IPS-20b (cell line): ENCODE measurements around the gene AK3.

Source experiments
- H3K27ac ChIP-seq: one replicate; pipeline ENCODE4 v1.5.1; 2013; ENCODE audit warnings: low read length
- H3K27me3 ChIP-seq: 2 replicates; pipeline ENCODE4 v1.6.1; 2013; ENCODE audit warnings: mild to moderate bottlenecking, low read length, inconsistent platforms; ENCODE audit not compliant: insufficient read depth
- H3K36me3 ChIP-seq: 2 replicates; pipeline ENCODE4 v1.6.1; 2013; ENCODE audit warnings: low read depth, mild to moderate bottlenecking, inconsistent platforms, low read length, moderate library complexity; ENCODE audit not compliant: insufficient read depth
- H3K4me1 ChIP-seq: 2 replicates; pipeline ENCODE4 v1.6.1; 2013; ENCODE audit warnings: mild to moderate bottlenecking, control low read depth, inconsistent platforms, low read length, moderate library complexity; ENCODE audit not compliant: insufficient read depth
- H3K4me3 ChIP-seq: 2 replicates; pipeline ENCODE4 v1.5.1; 2013; ENCODE audit warnings: mild to moderate bottlenecking, low read length, inconsistent platforms
- H3K9ac ChIP-seq: 2 replicates; pipeline ENCODE4 v1.6.1; 2013; ENCODE audit warnings: low read depth, mild to moderate bottlenecking, inconsistent platforms, low read length, moderate library complexity
- H3K9me3 ChIP-seq: 2 replicates; pipeline ENCODE4 v1.6.1; 2013; ENCODE audit warnings: mild to moderate bottlenecking, low read depth, low read length, inconsistent platforms; ENCODE audit not compliant: insufficient read depth

Gene AK3

GRCh38 chr9:4721736-4722135 is 19.3 kb downstream of the AK3 start:
- no peak overlapping the region for H3K9ac ChIP-seq
- H3K27me3 ChIP-seq, result no peaks in the 10 kb centered on the region
- H3K36me3 ChIP-seq, result peaks cover 48% of the 10 kb centered on the region
- no peak overlapping the region for H3K4me3 ChIP-seq
- no peaks in the 10 kb centered on the region for H3K9me3 ChIP-seq
- no peaks in the 10 kb centered on the region for H3K4me1 ChIP-seq
- no peak overlapping the region for H3K27ac ChIP-seq

- Histone ChIP-seq H3K36me3 (peaks cover 64% of the 10 kb centered on the region), H3K4me3 (no peak overlapping the region), H3K27me3 (no peaks in the 10 kb centered on the region)
Observed at GRCh38 chr9:4718911-4719310, 22.1 kb downstream of the AK3 start.

GRCh38 chr9:4717815-4718214 is 23.2 kb downstream of the AK3 start:
- Histone ChIP-seq H3K9ac (no peak overlapping the region), H3K4me3 (no peak overlapping the region), H3K4me1 (no peaks in the 10 kb centered on the region), H3K36me3 (peaks cover 67% of the 10 kb centered on the region), H3K9me3 (no peaks in the 10 kb centered on the region), H3K27me3 (no peaks in the 10 kb centered on the region), H3K27ac (no peak overlapping the region)

More at GRCh38 chr9:4718911-4719310, 22.1 kb downstream of the AK3 start:
- no peaks in the 10 kb centered on the region for H3K4me1 ChIP-seq
- no peak overlapping the region for H3K9ac ChIP-seq
- no peaks in the 10 kb centered on the region for H3K9me3 ChIP-seq
- H3K27ac ChIP-seq, result no peak overlapping the region

DNA sequence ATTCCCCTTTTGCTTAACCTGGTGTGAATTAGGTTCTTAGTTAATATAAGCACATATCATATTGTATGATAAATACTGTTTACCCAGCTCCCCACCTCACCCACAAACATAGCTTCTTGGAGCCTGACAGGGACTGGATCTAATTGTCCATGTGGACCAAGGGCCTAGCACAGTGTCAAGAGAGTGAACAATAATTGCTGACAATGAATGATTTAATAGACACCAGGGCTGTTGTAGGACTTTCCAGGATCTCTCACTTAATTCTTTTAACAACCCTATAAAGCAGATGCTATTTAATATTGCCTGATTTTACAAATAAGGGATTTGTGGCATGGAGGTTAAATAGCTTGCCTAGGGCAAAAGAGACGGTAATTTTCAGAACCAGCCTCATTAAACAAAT is 24.8 kb downstream of the AK3 start:
- Histone ChIP-seq H3K9me3 (no peaks in the 10 kb centered on the region), H3K9ac (no peak overlapping the region), H3K4me3 (no peak overlapping the region), H3K27ac (no peak overlapping the region), H3K27me3 (no peaks in the 10 kb centered on the region), H3K4me1 (no peaks in the 10 kb centered on the region), H3K36me3 (peaks cover 68% of the 10 kb centered on the region)

GRCh38 chr9:4714266-4715016 is 26.6 kb downstream of the AK3 start:
- Histone ChIP-seq H3K4me1 (no peaks in the 10 kb centered on the region), H3K4me3 (no peak overlapping the region), H3K27ac (no peak overlapping the region), H3K27me3 (no peaks in the 10 kb centered on the region), H3K36me3 (peaks cover 70% of the 10 kb centered on the region), H3K9ac (no peak overlapping the region), H3K9me3 (no peaks in the 10 kb centered on the region)

- Histone ChIP-seq H3K36me3 (peaks cover 67% of the 10 kb centered on the region), H3K9ac (no peak overlapping the region), H3K4me1 (no peaks in the 10 kb centered on the region), H3K27me3 (no peaks in the 10 kb centered on the region), H3K9me3 (no peaks in the 10 kb centered on the region), H3K27ac (no peak overlapping the region), H3K4me3 (no peak overlapping the region)
Observed at GRCh38 chr9:4713849-4714248, 27.2 kb downstream of the AK3 start.

GRCh38 chr9:4709380-4709779 is 31.6 kb downstream of the AK3 start:
- Histone ChIP-seq H3K27ac (no peak overlapping the region), H3K36me3 (peaks cover 55% of the 10 kb centered on the region)

DNA sequence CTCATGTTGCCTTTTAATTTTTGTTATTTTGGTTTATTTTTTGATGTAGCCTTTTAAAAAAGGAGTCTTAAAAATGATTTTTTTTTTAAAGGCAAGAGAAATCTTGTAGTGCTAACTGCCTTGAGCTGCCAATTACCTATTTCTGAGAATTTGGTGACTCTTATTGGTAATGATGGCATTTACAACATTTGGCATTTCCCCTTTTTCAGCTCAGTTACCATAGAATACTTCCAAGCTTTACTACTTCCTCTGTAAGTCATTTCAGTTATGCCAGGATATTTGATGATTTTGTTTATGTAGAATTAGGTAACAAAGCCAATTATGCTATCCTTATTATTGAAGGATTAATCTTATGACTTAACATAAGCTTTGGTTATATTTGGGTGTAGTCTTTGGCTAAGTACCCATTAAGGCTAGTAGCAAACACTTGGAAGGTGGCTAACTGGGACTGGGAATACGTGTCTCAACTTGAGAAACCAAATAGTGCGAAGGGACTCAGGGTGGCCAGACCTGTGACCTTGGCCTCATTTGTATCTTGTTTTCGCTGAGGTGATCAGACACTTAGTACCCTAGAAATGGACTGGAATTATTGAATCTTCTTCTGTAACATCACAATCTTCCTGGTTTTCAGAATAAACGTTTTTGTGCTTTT is 33.9 kb downstream of the AK3 start:
- no peak overlapping the region for H3K9ac ChIP-seq
- H3K27me3 ChIP-seq, result no peaks in the 10 kb centered on the region
- H3K27ac ChIP-seq, result no peak overlapping the region
- H3K9me3 ChIP-seq, result no peaks in the 10 kb centered on the region
- H3K4me1 ChIP-seq, result no peaks in the 10 kb centered on the region
- no peak overlapping the region for H3K4me3 ChIP-seq
- H3K36me3 ChIP-seq, result peaks cover 59% of the 10 kb centered on the region

More at GRCh38 chr9:4709380-4709779, 31.6 kb downstream of the AK3 start:
- H3K4me3 ChIP-seq, result no peak overlapping the region
- H3K27me3 ChIP-seq, result no peaks in the 10 kb centered on the region
- H3K9me3 ChIP-seq, result no peaks in the 10 kb centered on the region
- no peaks in the 10 kb centered on the region for H3K4me1 ChIP-seq
- H3K9ac ChIP-seq, result no peak overlapping the region

DNA sequence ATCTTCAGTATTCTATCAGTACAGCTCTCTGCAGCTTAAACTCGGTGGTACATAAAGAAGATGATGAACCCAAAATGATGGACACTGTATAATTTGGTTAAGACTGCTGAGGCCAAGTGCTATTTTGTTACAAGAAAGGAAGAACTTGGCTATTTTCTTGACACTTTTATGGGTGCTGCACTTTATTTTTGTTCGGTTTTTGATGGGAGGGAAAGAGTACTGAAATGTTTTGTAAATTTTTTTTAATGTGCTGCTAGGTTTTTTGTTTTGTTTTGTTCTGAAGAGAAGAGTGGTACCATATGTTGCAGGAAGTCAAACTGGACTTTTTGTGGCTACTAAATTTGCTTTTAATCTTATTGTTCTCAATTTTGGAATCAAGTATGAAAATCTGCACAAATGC is 35.0 kb downstream of the AK3 start:
- Histone ChIP-seq H3K9me3 (no peaks in the 10 kb centered on the region), H3K27me3 (no peaks in the 10 kb centered on the region), H3K4me3 (no peak overlapping the region), H3K36me3 (peaks cover 62% of the 10 kb centered on the region), H3K27ac (no peak overlapping the region), H3K4me1 (no peaks in the 10 kb centered on the region), H3K9ac (no peak overlapping the region)

GRCh38 chr9:4704129-4704528 is 36.9 kb downstream of the AK3 start:
- H3K27me3 ChIP-seq, result no peaks in the 10 kb centered on the region
- H3K4me1 ChIP-seq, result no peaks in the 10 kb centered on the region
- H3K9ac ChIP-seq, result no peak overlapping the region
- no peak overlapping the region for H3K4me3 ChIP-seq
- H3K27ac ChIP-seq, result no peak overlapping the region
- no peaks in the 10 kb centered on the region for H3K9me3 ChIP-seq
- H3K36me3 ChIP-seq, result peaks cover 67% of the 10 kb centered on the region

DNA sequence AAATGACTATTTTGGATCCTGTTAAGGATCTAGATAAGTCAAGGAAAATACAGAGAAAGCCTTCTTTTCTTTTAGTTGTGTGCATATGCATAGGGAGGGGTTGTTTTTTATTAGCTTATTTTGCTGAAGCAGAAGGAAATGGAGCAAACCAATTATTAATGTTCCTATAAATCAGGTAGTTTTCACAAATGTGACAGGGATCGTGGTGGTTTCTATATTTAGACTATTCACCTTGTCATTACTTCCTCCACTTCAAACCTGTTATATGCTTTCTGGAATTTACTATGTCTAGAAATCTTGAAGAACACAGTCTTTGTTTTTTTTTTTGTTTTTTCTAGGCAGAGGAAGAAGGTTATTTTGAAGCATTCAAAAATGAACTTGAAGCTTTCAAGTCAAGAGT is 39.5 kb downstream of the AK3 start:
- Histone ChIP-seq H3K27ac (no peak overlapping the region), H3K9me3 (no peaks in the 10 kb centered on the region), H3K4me3 (no peak overlapping the region), H3K27me3 (no peaks in the 10 kb centered on the region), H3K4me1 (no peaks in the 10 kb centered on the region), H3K9ac (no peak overlapping the region), H3K36me3 (peaks cover 75% of the 10 kb centered on the region)

GRCh38 chr9:4700932-4701331 is 40.1 kb downstream of the AK3 start:
- Histone ChIP-seq H3K27ac (no peak overlapping the region), H3K9ac (no peak overlapping the region), H3K36me3 (peaks cover 69% of the 10 kb centered on the region), H3K27me3 (no peaks in the 10 kb centered on the region), H3K4me3 (no peak overlapping the region), H3K9me3 (no peaks in the 10 kb centered on the region), H3K4me1 (no peaks in the 10 kb centered on the region)
